OCI-LY7 (cell line): ENCODE data around the gene ARAP1. TPM values are rescaled to one million over a fixed set of nuclear protein-coding genes. Genes with fewer than 3 reads are reported as not detected.

Experiments
- BruUV-seq: library from RNA; stranded (reverse); fragments of 400-500 nt; replicated peaks from 2 replicates; lab custom pipeline; 2021; lab: Mats Ljungman, UMichigan
- CTCF ChIA-PET: fragments of 300-600 bp; sonication (Branson Sonifier 250); formaldehyde crosslinking; loops from one replicate; lab custom pipeline; 2022; ENCODE audit warnings: antibody characterized with exemption; ENCODE audit not compliant: unreplicated experiment; lab: Charles Lee
- POLR2A ChIA-PET: fragments of 300-600 bp; sonication (Branson Sonifier 250); formaldehyde crosslinking; loops from one replicate; lab custom pipeline; 2022; ENCODE audit warnings: antibody characterized with exemption; lab: Charles Lee
- DNase-seq: peaks from one replicate; pipeline ENCODE4 v3.0.0-alpha.2; 2015; ENCODE audit warnings: low spot score
- H2AFZ ChIP-seq: fragments of 200-600 bp; sonication (generic), shearing (Covaris generic); 2 replicates; pipeline ENCODE4 v1.6.1; 2014; ENCODE audit warnings: mild to moderate bottlenecking, antibody characterized with exemption, low read length, moderate library complexity
- H3K27ac ChIP-seq: fragments of 200-600 bp; sonication (generic); 2 replicates; pipeline ENCODE4 v1.5.1; 2014; ENCODE audit warnings: mixed run types, low read depth, mild to moderate bottlenecking, moderate library complexity, low read length, inconsistent platforms; ENCODE audit not compliant: poor library complexity, severe bottlenecking
- H3K36me3 ChIP-seq: fragments of 200-600 bp; sonication (generic); 2 replicates; pipeline ENCODE4 v1.6.1; 2014; ENCODE audit warnings: mild to moderate bottlenecking, antibody characterized with exemption, low read length, moderate library complexity, mixed read lengths; ENCODE audit not compliant: insufficient read depth
- H3K4me1 ChIP-seq: fragments of 200-600 bp; sonication (generic); 2 replicates; pipeline ENCODE4 v1.5.1; 2014; ENCODE audit warnings: mild to moderate bottlenecking, low read length; ENCODE audit not compliant: insufficient read depth, poor library complexity, severe bottlenecking
- H3K4me2 ChIP-seq: fragments of 200-600 bp; sonication (generic); 2 replicates; pipeline ENCODE4 v1.6.1; 2014; ENCODE audit warnings: mild to moderate bottlenecking, low read length
- H3K4me3 ChIP-seq: fragments of 200-600 bp; sonication (generic); 2 replicates; pipeline ENCODE4 v1.5.1; 2014; ENCODE audit warnings: mild to moderate bottlenecking, low read depth, low read length; ENCODE audit not compliant: poor library complexity, severe bottlenecking
- H3K79me2 ChIP-seq: fragments of 200-600 bp; sonication (generic); 2 replicates; pipeline ENCODE4 v1.6.1; 2016; ENCODE audit warnings: low read depth, mild to moderate bottlenecking, low read length, moderate library complexity, mixed read lengths; ENCODE audit not compliant: insufficient read depth
- H3K9me2 ChIP-seq: fragments of 200-600 bp; sonication (generic); 2 replicates; pipeline ENCODE4 v1.6.1; 2016; ENCODE audit warnings: mild to moderate bottlenecking, low read length, mixed read lengths; ENCODE audit not compliant: insufficient read depth
- H3K9me3 ChIP-seq: fragments of 200-600 bp; sonication (generic); 2 replicates; pipeline ENCODE4 v1.6.1; 2014; ENCODE audit warnings: mild to moderate bottlenecking, mixed run types, low read length, mixed read lengths
- H4K20me1 ChIP-seq: fragments of 200-600 bp; sonication (generic); 2 replicates; pipeline ENCODE4 v1.6.1; 2014; ENCODE audit warnings: mild to moderate bottlenecking, antibody characterized with exemption, low read length, moderate library complexity, mixed read lengths; ENCODE audit not compliant: insufficient read depth
- CTCF ChIP-seq: fragments of 200-600 bp; sonication (generic); conservative IDR thresholded peaks from 2 replicates; pipeline ENCODE4 v1.5.1; 2014; ENCODE audit warnings: mild to moderate bottlenecking, antibody characterized with exemption, low read length, moderate library complexity, mixed read lengths
- EZH2phosphoT487 ChIP-seq: fragments of 200-600 bp; sonication (generic); IDR thresholded peaks from 2 replicates; pipeline ENCODE4 v1.6.1; 2018; ENCODE audit warnings: low read depth, borderline replicate concordance, mild to moderate bottlenecking, mixed run types, antibody characterized with exemption, low read length, moderate library complexity, mixed read lengths
- intact Hi-C: fragments of 100-400 bp; cut with micrococcal nuclease; formaldehyde crosslinking; loops from one replicate; pipeline ENCODE4 v1.10.0; 2022; ENCODE audit not compliant: unreplicated experiment
- total RNA-seq, 2 experiments: library from RNA; depleted of rRNA in 1 of 2; stranded (reverse); fragments of >200 nt in 1 of 2; shearing (Covaris generic) in 1 of 2; gene quantifications; 2 replicates each; pipeline ENCODE4 v1.2.3, GENCODE V29; 2014 to 2022

Gene ARAP1
- total RNA-seq, 2 experiments from 2014 or later = 65.6 to 106 TPM

GRCh38 chr11:72649215-72649976 lies 102.8 kb downstream of the ARAP1 start:
- Histone ChIP-seq H3K4me2 (no peak overlapping the region), H3K9me2 (no peaks in the 10 kb centered on the region), H4K20me1 (no peaks in the 10 kb centered on the region; the same call in 1 of the 2 replicates), H3K4me3 (no peak overlapping the region), H2AFZ (no peak overlapping the region), H3K36me3 (no peaks in the 10 kb centered on the region), H3K4me1 (no peaks in the 10 kb centered on the region), H3K9me3 (no peaks in the 10 kb centered on the region), H3K27ac (no peak overlapping the region), H3K79me2 (no peaks in the 10 kb centered on the region)
- no TSS peak for BruUV-seq
- DNase-seq = no peak
- POLR2A ChIA-PET = interaction anchor here (0.7 kb wide), 2 partner anchors 20 to 64 kb away, joined by 3 to 4 read pairs; no protein-coding TSS in a partner anchor
- no peak for TF ChIP-seq CTCF
- no peak for TF ChIP-seq EZH2phosphoT487
- intact Hi-C loops = loop anchor here (10.0 kb wide), 1 partner anchor 175 kb away; no protein-coding TSS in a partner anchor
- CTCF ChIA-PET = no interaction called here

GRCh38 chr11:72648384-72649136 lies 103.6 kb downstream of the ARAP1 start:
- H3K79me2 ChIP-seq = no peaks in the 10 kb centered on the region
- no peak for DNase-seq
- intact Hi-C loops = loop anchor here (10.0 kb wide), 1 partner anchor 174 kb away; no protein-coding TSS in a partner anchor
- H3K4me2 ChIP-seq = no peak overlapping the region
- no peaks in the 10 kb centered on the region for H3K4me1 ChIP-seq
- H3K27ac ChIP-seq = no peak overlapping the region
- no peaks in the 10 kb centered on the region for H3K36me3 ChIP-seq
- CTCF ChIA-PET = no interaction called here
- no peak overlapping the region for H3K4me3 ChIP-seq
- BruUV-seq = no TSS peak
- POLR2A ChIA-PET = interaction anchor here (0.7 kb wide), 1 partner anchor 19 kb away, joined by 4 read pairs; no protein-coding TSS in a partner anchor
- no peaks in the 10 kb centered on the region; the same call in 1 of the 2 replicates for H4K20me1 ChIP-seq
- no peak overlapping the region for H2AFZ ChIP-seq
- H3K9me2 ChIP-seq = no peaks in the 10 kb centered on the region
- H3K9me3 ChIP-seq = no peaks in the 10 kb centered on the region
- TF ChIP-seq EZH2phosphoT487 (no peak), CTCF (no peak)
